Activated naive CD8-positive, alpha-beta T cell treated with anti-CD3 and anti-CD28 coated beads, Interleukin-2, amount 10 ng/mL, durations not matched to agents 7 days and 5 days (primary cell): ENCODE results near the gene PIGW. TPM values are rescaled to one million over a fixed set of nuclear protein-coding genes. Genes with fewer than 3 reads are reported as not detected.
A peak's percentile ranks its signal among the peaks of the same experiment; 100 is the strongest.
"Not testable (repeated sequence)": the region's sequence is repeated elsewhere in the genome, so short reads cannot be mapped to it uniquely, and the experiment has no call there.

Source experiments
- ATAC-seq: fragments of 150-1000 bp; cut with Tn5 transposase; one replicate; pipeline ENCODE4 v1.10.0; 2021; ENCODE audit warnings: low read depth, moderate library complexity
- POLR2A ChIA-PET: fragments of 350-600 bp; sonication (Branson Sonifier 250); formaldehyde crosslinking; loops from one replicate; lab custom pipeline; 2021; ENCODE audit warnings: antibody characterized with exemption; lab: Charles Lee
- DNase-seq: peaks from one replicate; pipeline ENCODE4 v3.0.0; 2021
- H3K27ac Mint-ChIP-seq: one replicate; pipeline ENCODE4 v1.8.0; 2022; ENCODE audit warnings: mild to moderate bottlenecking, mixed read lengths
- H3K27me3 Mint-ChIP-seq: one replicate; pipeline ENCODE4 v1.8.0; 2022; ENCODE audit warnings: mild to moderate bottlenecking, moderate library complexity, mixed read lengths
- H3K36me3 Mint-ChIP-seq: one replicate; pipeline ENCODE4 v1.8.0; 2021; ENCODE audit warnings: mild to moderate bottlenecking, mixed read lengths
- H3K4me1 Mint-ChIP-seq: one replicate; pipeline ENCODE4 v1.8.0; 2021; ENCODE audit warnings: mixed read lengths
- H3K4me3 Mint-ChIP-seq: one replicate; pipeline ENCODE4 v1.8.0; 2022; ENCODE audit warnings: mild to moderate bottlenecking, moderate library complexity, mixed read lengths
- H3K9me3 Mint-ChIP-seq: one replicate; pipeline ENCODE4 v1.8.0; 2021; ENCODE audit warnings: mixed read lengths
- total RNA-seq, 2 experiments: library from RNA; stranded (reverse); gene quantifications; one replicate each; pipeline ENCODE4 v1.2.3, GENCODE V29; 2021

The PIGW gene
- total RNA-seq, 2 experiments from 2014 or later: 8.6 to 11.1 TPM

- Mint-ChIP-seq H3K27ac (no peak overlapping the region), H3K36me3 (peaks cover 9% of the 10 kb centered on the region), H3K4me3 (no peak overlapping the region), H3K27me3 (no peaks in the 10 kb centered on the region), H3K4me1 (peaks cover 4% of the 10 kb centered on the region), H3K9me3 (no peaks in the 10 kb centered on the region)
- ATAC-seq (no peak), DNase-seq (no peak)
- POLR2A ChIA-PET: no interaction called here
Observed at GRCh38 chr17:36501351-36501750, 33.4 kb upstream of the PIGW start.

DNA sequence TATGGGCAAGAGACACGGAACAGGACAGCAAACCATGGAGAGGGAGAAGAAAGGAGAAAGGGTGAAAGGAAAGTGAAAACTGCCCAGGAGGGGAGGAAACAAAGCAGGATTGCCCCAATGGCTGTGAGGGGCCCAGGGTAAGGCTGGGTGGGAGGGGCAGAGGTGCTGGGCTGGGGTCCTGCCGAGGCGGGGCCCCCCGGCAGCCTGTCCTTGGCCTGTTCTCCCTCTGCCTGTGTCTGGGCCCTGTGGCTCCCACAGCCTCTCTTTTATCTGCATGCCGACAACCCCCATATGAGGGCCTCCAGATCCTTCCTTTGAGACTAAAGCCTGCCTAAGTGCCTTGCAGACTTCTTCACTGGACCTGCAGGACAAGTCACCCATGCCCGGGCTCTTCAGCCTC is 32.8 kb upstream of the PIGW start:
- POLR2A ChIA-PET: no interaction called here

DNA sequence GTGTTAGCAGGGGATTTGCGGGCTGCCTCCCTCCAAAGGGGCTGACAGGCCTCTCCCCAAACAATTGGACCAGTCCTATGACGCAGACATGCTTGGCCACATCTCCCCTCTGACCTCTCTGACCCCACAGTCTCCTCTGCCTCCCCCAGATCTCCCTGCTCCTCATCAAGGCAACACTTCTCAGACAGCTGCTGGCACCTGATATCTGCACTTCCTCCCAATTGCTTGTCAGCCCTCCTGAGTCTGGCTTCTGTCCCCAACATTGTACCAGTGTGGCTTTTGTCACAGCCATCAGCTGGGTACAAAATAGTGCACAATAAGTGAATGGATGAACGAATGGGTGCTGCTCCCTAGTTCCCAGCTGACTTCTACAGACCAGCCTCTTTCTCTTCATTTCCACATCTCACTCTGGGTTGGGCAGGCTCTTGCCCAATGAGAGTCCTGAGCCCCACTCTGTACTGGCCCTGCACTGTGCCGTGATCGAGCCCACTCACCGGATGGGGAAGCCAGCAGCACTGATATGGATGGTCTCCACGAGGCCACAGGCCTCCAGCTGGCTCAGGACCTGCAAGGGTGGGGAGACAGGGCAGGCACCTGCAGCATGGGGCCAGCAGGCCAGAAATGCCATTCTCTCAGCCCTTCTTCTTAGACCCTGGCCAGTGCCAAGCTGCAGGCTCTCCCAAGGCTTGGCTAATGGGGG is 31.2 kb upstream of the PIGW start:
- ATAC-seq (no peak), DNase-seq (peak; percentile 20)
- Mint-ChIP-seq H3K4me1 (peaks cover 4% of the 10 kb centered on the region), H3K9me3 (no peaks in the 10 kb centered on the region), H3K4me3 (no peak overlapping the region), H3K27me3 (no peaks in the 10 kb centered on the region), H3K27ac (no peak overlapping the region), H3K36me3 (peaks cover 15% of the 10 kb centered on the region)
- POLR2A ChIA-PET: no interaction called here

More for the DNA sequence above, 32.8 kb upstream of the PIGW start:
- no peak for ATAC-seq
- DNase-seq: peak; percentile 7
- peaks cover 4% of the 10 kb centered on the region for H3K4me1 Mint-ChIP-seq
- no peaks in the 10 kb centered on the region for H3K27me3 Mint-ChIP-seq
- peaks cover 9% of the 10 kb centered on the region for H3K36me3 Mint-ChIP-seq
- H3K9me3 Mint-ChIP-seq: no peaks in the 10 kb centered on the region
- H3K27ac Mint-ChIP-seq: no peak overlapping the region
- H3K4me3 Mint-ChIP-seq: no peak overlapping the region

GRCh38 chr17:36504156-36504545 is 30.6 kb upstream of the PIGW start:
- Mint-ChIP-seq H3K36me3 (peaks cover 15% of the 10 kb centered on the region), H3K4me3 (no peak overlapping the region), H3K27ac (no peak overlapping the region), H3K27me3 (no peaks in the 10 kb centered on the region), H3K4me1 (peaks cover 4% of the 10 kb centered on the region), H3K9me3 (no peaks in the 10 kb centered on the region)
- no peak for DNase-seq
- POLR2A ChIA-PET: no interaction called here
- ATAC-seq: no peak

- POLR2A ChIA-PET: no interaction called here
- Mint-ChIP-seq H3K27ac (no peak overlapping the region), H3K4me1 (peaks cover 4% of the 10 kb centered on the region), H3K9me3 (no peaks in the 10 kb centered on the region), H3K27me3 (no peaks in the 10 kb centered on the region), H3K36me3 (peaks cover 15% of the 10 kb centered on the region), H3K4me3 (no peak overlapping the region)
- DNase-seq (no peak), ATAC-seq (no peak)
Observed at GRCh38 chr17:36505171-36505570, 29.6 kb upstream of the PIGW start.

- H3K4me3 Mint-ChIP-seq: no peak overlapping the region
- H3K27me3 Mint-ChIP-seq: no peaks in the 10 kb centered on the region
- DNase-seq: no peak
- H3K4me1 Mint-ChIP-seq: peaks cover 4% of the 10 kb centered on the region
- no peaks in the 10 kb centered on the region for H3K9me3 Mint-ChIP-seq
- H3K27ac Mint-ChIP-seq: no peak overlapping the region
- ATAC-seq: no peak
- POLR2A ChIA-PET: interaction anchor here (0.5 kb wide), 1 partner anchor 9 kb away, joined by 3 read pairs; no protein-coding TSS in a partner anchor
- H3K36me3 Mint-ChIP-seq: peaks cover 15% of the 10 kb centered on the region
Observed at GRCh38 chr17:36506249-36506826, 28.4 kb upstream of the PIGW start.

DNA sequence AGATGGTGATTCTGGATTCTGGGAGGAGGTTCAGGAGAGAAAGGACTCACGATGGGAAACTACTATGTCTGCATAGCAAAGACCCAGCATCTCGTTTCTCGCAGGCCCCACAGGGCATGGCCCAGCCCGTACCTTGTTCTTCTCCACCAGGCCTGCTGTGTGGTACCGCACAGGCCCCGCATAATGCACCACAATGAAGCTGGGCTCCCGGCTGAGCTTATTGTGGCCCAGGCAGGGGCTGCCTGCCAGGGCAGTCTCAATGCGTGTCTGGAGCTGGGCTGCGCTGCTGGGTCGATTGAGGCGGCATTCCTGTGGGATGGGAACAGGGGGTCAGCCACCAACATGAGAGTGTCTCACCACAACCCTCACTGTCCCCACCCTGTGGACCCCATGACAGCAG is 28.0 kb upstream of the PIGW start:
- ATAC-seq: no peak
- H3K27me3 Mint-ChIP-seq: no peaks in the 10 kb centered on the region
- peaks cover 4% of the 10 kb centered on the region for H3K4me1 Mint-ChIP-seq
- peaks cover 15% of the 10 kb centered on the region for H3K36me3 Mint-ChIP-seq
- DNase-seq: no peak
- no peaks in the 10 kb centered on the region for H3K9me3 Mint-ChIP-seq
- H3K4me3 Mint-ChIP-seq: no peak overlapping the region
- no peak overlapping the region for H3K27ac Mint-ChIP-seq
- POLR2A ChIA-PET: no interaction called here

DNA sequence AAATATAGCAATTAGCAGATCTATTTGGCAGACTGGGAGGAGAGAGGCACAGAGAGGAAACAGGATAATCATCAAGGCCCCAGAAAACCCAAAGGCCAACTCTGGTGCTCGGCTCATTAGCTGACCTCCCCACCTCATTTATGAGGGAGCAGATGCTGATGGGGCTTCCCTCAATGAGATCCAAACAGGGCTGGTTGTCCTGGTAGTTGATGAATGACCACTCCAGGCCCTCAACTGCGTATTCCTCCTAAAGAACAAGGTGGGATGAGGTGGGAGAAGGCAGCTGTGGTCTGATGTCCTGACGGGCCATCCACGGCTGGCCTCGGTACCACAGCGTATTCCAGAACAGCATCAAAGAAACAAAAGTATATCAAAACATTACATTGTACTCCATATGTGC is 27.5 kb upstream of the PIGW start:
- DNase-seq: no peak
- Mint-ChIP-seq H3K36me3 (peaks cover 15% of the 10 kb centered on the region), H3K4me1 (peaks cover 4% of the 10 kb centered on the region), H3K4me3 (no peak overlapping the region), H3K27me3 (no peaks in the 10 kb centered on the region), H3K9me3 (no peaks in the 10 kb centered on the region), H3K27ac (no peak overlapping the region)
- POLR2A ChIA-PET: no interaction called here
- no peak for ATAC-seq

DNA sequence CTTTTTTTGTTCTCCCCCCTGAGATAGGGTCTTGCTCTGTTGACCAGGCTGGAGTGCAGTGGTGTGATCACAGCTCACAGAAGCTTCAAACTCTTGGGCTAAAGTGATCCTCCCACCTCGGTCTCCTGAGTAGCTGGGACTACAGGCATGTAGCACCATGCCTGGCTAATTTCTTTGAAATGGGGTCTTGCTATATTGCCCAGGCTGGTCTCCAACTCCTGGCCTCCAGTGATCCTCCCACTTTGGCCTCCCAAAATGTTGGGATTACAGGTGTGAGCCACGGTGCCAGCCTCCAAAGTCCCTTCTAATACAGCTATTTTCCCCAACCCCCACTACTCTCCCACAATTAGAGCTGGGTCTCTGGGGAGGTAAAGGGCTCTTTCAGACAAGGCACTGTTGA is 26.3 kb upstream of the PIGW start:
- peaks cover 18% of the 10 kb centered on the region for H3K36me3 Mint-ChIP-seq
- H3K27me3 Mint-ChIP-seq, POLR2A ChIA-PET: not testable (repeated sequence)

DNA sequence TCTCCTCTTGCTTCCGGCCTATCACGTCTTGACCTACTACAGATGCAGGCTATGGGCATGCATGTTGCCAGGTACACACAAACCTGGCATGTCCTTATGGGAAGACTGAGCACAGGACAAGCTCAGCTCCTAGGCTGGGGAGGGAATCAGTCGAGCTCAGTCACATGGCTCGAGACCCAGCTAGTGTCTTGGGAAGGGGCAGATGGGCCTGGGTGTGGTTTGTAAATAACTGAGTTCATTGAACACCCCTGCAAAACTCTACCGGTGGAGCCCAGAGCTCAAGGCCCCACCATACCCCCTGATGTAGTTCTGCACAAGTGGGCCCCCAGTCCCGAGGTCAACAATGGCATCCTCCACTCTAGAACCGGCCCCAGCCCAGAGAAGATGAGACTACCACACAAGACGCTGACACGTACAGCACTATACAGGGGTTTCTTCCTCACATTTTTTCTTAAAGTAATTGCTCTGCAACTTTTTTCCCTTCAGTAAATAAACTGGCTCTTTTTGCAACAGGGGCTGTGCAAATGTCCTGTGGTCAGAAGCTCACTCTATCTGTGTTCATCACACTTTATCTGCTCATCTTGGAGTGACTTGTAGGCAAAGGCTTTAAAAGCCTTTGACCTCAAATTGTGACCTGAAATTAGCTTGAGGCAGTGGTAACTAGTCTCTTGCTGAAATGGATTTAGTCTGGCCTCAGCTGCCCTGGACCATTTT is 25.4 kb upstream of the PIGW start:
- peaks cover 17% of the 10 kb centered on the region for H3K36me3 Mint-ChIP-seq
- POLR2A ChIA-PET: no interaction called here
- no peak for DNase-seq

More for the DNA sequence above, 26.3 kb upstream of the PIGW start:
- not testable (repeated sequence) for ATAC-seq, H3K4me1 Mint-ChIP-seq, DNase-seq, H3K27ac Mint-ChIP-seq, H3K9me3 Mint-ChIP-seq, H3K4me3 Mint-ChIP-seq

GRCh38 chr17:36510636-36511035 is 24.2 kb upstream of the PIGW start:
- Mint-ChIP-seq H3K4me3 (no peak overlapping the region), H3K27me3 (no peaks in the 10 kb centered on the region), H3K27ac (no peak overlapping the region), H3K36me3 (peaks cover 20% of the 10 kb centered on the region), H3K9me3 (no peaks in the 10 kb centered on the region), H3K4me1 (peaks cover 2% of the 10 kb centered on the region)
- DNase-seq (no peak), ATAC-seq (no peak)
- POLR2A ChIA-PET: no interaction called here

More for the DNA sequence above, 25.4 kb upstream of the PIGW start:
- no peak overlapping the region for H3K27ac Mint-ChIP-seq
- H3K4me3 Mint-ChIP-seq: no peak overlapping the region
- ATAC-seq: no peak
- peaks cover 2% of the 10 kb centered on the region for H3K4me1 Mint-ChIP-seq
- no peaks in the 10 kb centered on the region for H3K27me3 Mint-ChIP-seq
- no peaks in the 10 kb centered on the region for H3K9me3 Mint-ChIP-seq

GRCh38 chr17:36511216-36511615 is 23.6 kb upstream of the PIGW start:
- DNase-seq (no peak), ATAC-seq (no peak)
- Mint-ChIP-seq H3K4me3 (no peak overlapping the region), H3K4me1 (no peaks in the 10 kb centered on the region), H3K27me3 (no peaks in the 10 kb centered on the region), H3K27ac (no peak overlapping the region), H3K36me3 (peaks cover 17% of the 10 kb centered on the region), H3K9me3 (no peaks in the 10 kb centered on the region)
- POLR2A ChIA-PET: no interaction called here

DNA sequence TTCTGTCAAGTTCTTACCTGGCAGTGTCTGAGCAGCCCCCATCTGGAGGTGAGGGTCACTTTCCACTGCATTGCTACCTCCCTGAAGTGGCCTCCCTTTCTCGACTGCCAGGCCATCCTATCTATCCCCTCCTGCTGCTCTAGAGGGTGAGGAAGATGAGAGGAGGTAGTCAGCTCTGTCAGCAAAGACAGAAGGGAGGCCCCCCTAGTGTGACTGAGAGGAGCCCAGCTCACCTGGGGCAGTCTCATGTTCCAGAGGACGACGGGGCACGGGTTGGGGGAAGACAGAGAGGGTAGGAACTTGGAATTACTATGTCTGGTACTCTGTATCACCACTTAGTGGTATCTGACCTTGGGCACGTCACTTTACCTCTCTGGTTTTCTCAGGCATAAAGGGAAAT is 22.1 kb upstream of the PIGW start:
- no peak for ATAC-seq
- no peaks in the 10 kb centered on the region for H3K27me3 Mint-ChIP-seq
- POLR2A ChIA-PET: no interaction called here
- no peaks in the 10 kb centered on the region for H3K9me3 Mint-ChIP-seq
- H3K36me3 Mint-ChIP-seq: peaks cover 17% of the 10 kb centered on the region
- no peak overlapping the region for H3K27ac Mint-ChIP-seq
- no peak for DNase-seq
- H3K4me3 Mint-ChIP-seq: no peak overlapping the region
- no peaks in the 10 kb centered on the region for H3K4me1 Mint-ChIP-seq

DNA sequence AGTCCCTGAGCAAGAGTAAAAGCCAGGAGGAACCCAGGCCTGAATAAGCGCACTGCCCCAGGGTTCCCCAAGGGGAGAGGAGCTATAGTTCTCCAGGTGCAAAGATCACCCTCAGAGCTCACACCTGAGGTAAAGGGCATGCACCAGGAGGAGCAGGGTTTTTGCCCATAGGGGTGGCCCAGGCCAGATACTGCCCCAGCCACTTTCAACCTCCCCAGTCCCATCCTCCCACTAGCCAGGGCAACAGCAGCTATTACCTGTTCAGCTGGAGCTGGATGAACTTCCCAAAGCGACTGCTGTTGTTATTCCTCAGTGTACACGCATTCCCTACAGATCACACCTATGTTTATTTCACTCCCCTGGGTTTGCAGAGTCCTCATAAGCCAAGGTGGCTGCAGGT is 19.9 kb upstream of the PIGW start:
- no peak overlapping the region for H3K27ac Mint-ChIP-seq
- peaks cover 18% of the 10 kb centered on the region for H3K36me3 Mint-ChIP-seq
- POLR2A ChIA-PET: no interaction called here

More for the DNA sequence above, 19.9 kb upstream of the PIGW start:
- Mint-ChIP-seq H3K9me3 (no peaks in the 10 kb centered on the region), H3K27me3 (no peaks in the 10 kb centered on the region), H3K4me3 (no peak overlapping the region), H3K4me1 (peaks cover 3% of the 10 kb centered on the region)
- ATAC-seq (no peak), DNase-seq (no peak)
